Ovary (tissue), 3 donors: Measurements from ENCODE around the gene OPCML.

Experiments
- CTCF ChIP-seq, 3 donors: fragments of 450-650 bp in 2 of 3; fragments of 200-600 bp in 1 of 3; IDR thresholded peaks; one replicate each; pipeline versions ENCODE4 v1.5.1 to v1.8.0; 2016 to 2022; ENCODE audit warnings: antibody characterized with exemption in 3 of 3, mild to moderate bottlenecking in 1 of 3
- POLR2A ChIP-seq: fragments of 450-650 bp; IDR thresholded peaks from one replicate; pipeline ENCODE4 v1.6.1; 2017; ENCODE audit warnings: antibody characterized with exemption, mild to moderate bottlenecking, moderate library complexity
- donor health status: DM: no; HTN: no; CAD: no.

GRCh38 chr11:133175103-133175502 is 357.2 kb downstream of the OPCML start:
- TF ChIP-seq POLR2A: no peak
- no peak for TF ChIP-seq CTCF (IDR thresholded peaks at IDR 0.05)
